Measurements from ENCODE around the gene DIAPH3. TPM values are rescaled to one million over a fixed set of nuclear protein-coding genes. Genes with fewer than 3 reads are reported as not detected.

DIAPH3 gene
- total and polyA plus RNA-seq, 2 of the 8 experiments (the other 6 are each of a cell fraction or from before 2014, with no cell fraction given) = 8.0 to 30.8 TPM

GRCh38 chr13:59721926-59722910 lies 441.5 kb downstream of the DIAPH3 start:
- Histone ChIP-seq H3K4me3 (ENCODE audit: extremely low read depth in 1 of 4, insufficient read depth in 2 of 4, low read depth in 3 of 4, low read length in 4 of 4) (no peak overlapping the region), H4K91ac (replicated peaks; ENCODE audit: insufficient read length, low read length) (no peak overlapping the region), H3K18ac (ENCODE audit: extremely low read depth, low read length) (no peak overlapping the region), H3K4me1 (replicated peaks in 1 of 4; ENCODE audit: control insufficient read depth in 3 of 4, insufficient read depth in 4 of 4, low read length in 3 of 4) (no peaks in the 10 kb centered on the region), H4K5ac (ENCODE audit: insufficient read length, low read depth, low read length) (no peak overlapping the region), H3K4me2 (ENCODE audit: insufficient read depth in 1 of 2, low read depth in 2 of 2, low read length in 2 of 2) (no peak overlapping the region), H3K4ac (replicated peaks; ENCODE audit: insufficient read length, low read depth, low read length) (no peak overlapping the region), H3K79me2 (ENCODE audit: control insufficient read depth in 1 of 2, insufficient read depth in 2 of 2, low read length in 2 of 2) (no peaks in the 10 kb centered on the region), H3K23ac (ENCODE audit: insufficient read length) (no peak overlapping the region), H4K20me1 (replicated peaks in 1 of 2; ENCODE audit: control insufficient read depth in 1 of 2, insufficient read depth in 2 of 2, low read length in 2 of 2) (no peaks in the 10 kb centered on the region), H3K27ac (ENCODE audit: low read depth, low read length) (no peak overlapping the region), H2BK15ac (ENCODE audit: low read length) (no peak overlapping the region), H3K9me3 (ENCODE audit: insufficient read depth in 2 of 2, low read depth in 1 of 2, low read length in 1 of 2) (no peaks in the 10 kb centered on the region), H4K8ac (ENCODE audit: extremely low read depth, insufficient read depth, low read length) (no peak overlapping the region), H3K9ac (replicated peaks in 1 of 4; ENCODE audit: extremely low read depth in 1 of 4, low read depth in 3 of 4, low read length in 3 of 4) (no peak overlapping the region), H2BK5ac (ENCODE audit: low read depth, low read length) (no peak overlapping the region), H3K79me1 (ENCODE audit: low read depth, low read length) (no peaks in the 10 kb centered on the region), H2BK20ac (ENCODE audit: low read length) (no peak overlapping the region), H2AK5ac (ENCODE audit: low read depth, low read length) (no peak overlapping the region), H3K27me3 (replicated peaks in 1 of 4; ENCODE audit: control insufficient read depth in 3 of 4, extremely low read depth in 1 of 4, insufficient read depth in 3 of 4, low read length in 3 of 4) (no peaks in the 10 kb centered on the region), H3K23me2 (ENCODE audit: low read depth, low read length) (no peaks in the 10 kb centered on the region), H3K36me3 (ENCODE audit: control insufficient read depth in 2 of 4, insufficient read depth in 4 of 4, low read length in 3 of 4) (no peaks in the 10 kb centered on the region), H2BK12ac (ENCODE audit: low read depth, low read length) (no peak overlapping the region), H3K56ac (replicated peaks; ENCODE audit: insufficient read length, low read depth, low read length) (no peak overlapping the region), H2BK120ac (replicated peaks; ENCODE audit: low read depth, low read length) (no peak overlapping the region), H2AFZ (ENCODE audit: low read length) (no peak overlapping the region), H3K14ac (ENCODE audit: insufficient read length) (no peak overlapping the region)
- TF ChIP-seq BRCA1 (IDR thresholded peaks at IDR 0.05; ENCODE audit: low read depth, low read length) (no peak), SUZ12 (IDR thresholded peaks at IDR 0.05; ENCODE audit: low read length) (no peak)
- TF ChIP-seq, protein P1, sequence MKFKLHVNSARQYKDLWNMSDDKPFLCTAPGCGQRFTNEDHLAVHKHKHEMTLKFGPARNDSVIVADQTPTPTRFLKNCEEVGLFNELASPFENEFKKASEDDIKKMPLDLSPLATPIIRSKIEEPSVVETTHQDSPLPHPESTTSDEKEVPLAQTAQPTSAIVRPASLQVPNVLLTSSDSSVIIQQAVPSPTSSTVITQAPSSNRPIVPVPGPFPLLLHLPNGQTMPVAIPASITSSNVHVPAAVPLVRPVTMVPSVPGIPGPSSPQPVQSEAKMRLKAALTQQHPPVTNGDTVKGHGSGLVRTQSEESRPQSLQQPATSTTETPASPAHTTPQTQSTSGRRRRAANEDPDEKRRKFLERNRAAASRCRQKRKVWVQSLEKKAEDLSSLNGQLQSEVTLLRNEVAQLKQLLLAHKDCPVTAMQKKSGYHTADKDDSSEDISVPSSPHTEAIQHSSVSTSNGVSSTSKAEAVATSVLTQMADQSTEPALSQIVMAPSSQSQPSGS (IDR thresholded peaks at IDR 0.05; ENCODE audit: low read length) = no peak
- ChIA-PET POLR2A (ENCODE audit: partially characterized antibody) (no interaction called here), CTCF (ENCODE audit: partially characterized antibody) (interaction anchor here (0.8 to 1.2 kb wide), 7 partner anchors 42 to 394 kb away, joined by 3 to 4 read pairs (median 3); no protein-coding TSS in a partner anchor)
- no peak for FAIRE-seq
- DNase-seq (ENCODE audit: low read depth in 1 of 2, low spot score in 2 of 2) = no peak
- 94% methylated on average over 6 of the region's 6 CpGs; no CpG with 5 or more reads in 1 of the 2 experiments for WGBS, 2 experiments (ENCODE audit: extremely low coverage in 1 of 2, insufficient coverage in 1 of 2, insufficient read length in 1 of 2, insufficient replicate concordance in 2 of 2, low coverage in 1 of 2, low lambda C conversion rate in 2 of 2, missing lambda C conversion rate in 1 of 2)

All from H1 (cell line).